Measurements from ENCODE around the gene CELF1.

- TF ChIP-seq, protein P1, sequence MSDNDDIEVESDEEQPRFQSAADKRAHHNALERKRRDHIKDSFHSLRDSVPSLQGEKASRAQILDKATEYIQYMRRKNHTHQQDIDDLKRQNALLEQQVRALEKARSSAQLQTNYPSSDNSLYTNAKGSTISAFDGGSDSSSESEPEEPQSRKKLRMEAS (IDR thresholded peaks at IDR 0.05; ENCODE audit: low read depth, low read length) = no peak
- no peak for TF ChIP-seq MXI1 (IDR thresholded peaks at IDR 0.05; ENCODE audit: low read depth, low read length)
- TF ChIP-seq, protein P2, sequence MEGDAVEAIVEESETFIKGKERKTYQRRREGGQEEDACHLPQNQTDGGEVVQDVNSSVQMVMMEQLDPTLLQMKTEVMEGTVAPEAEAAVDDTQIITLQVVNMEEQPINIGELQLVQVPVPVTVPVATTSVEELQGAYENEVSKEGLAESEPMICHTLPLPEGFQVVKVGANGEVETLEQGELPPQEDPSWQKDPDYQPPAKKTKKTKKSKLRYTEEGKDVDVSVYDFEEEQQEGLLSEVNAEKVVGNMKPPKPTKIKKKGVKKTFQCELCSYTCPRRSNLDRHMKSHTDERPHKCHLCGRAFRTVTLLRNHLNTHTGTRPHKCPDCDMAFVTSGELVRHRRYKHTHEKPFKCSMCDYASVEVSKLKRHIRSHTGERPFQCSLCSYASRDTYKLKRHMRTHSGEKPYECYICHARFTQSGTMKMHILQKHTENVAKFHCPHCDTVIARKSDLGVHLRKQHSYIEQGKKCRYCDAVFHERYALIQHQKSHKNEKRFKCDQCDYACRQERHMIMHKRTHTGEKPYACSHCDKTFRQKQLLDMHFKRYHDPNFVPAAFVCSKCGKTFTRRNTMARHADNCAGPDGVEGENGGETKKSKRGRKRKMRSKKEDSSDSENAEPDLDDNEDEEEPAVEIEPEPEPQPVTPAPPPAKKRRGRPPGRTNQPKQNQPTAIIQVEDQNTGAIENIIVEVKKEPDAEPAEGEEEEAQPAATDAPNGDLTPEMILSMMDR (IDR thresholded peaks at IDR 0.05 in 2 of 3, conservative IDR thresholded peaks at IDR 0.05 in 1 of 3; ENCODE audit: control insufficient read depth in 2 of 3, extremely low read depth in 1 of 3, insufficient read depth in 1 of 3, low read depth in 3 of 3, low read length in 3 of 3) = no peak
- TF ChIP-seq CREM (IDR thresholded peaks at IDR 0.05; ENCODE audit: low read depth) = no peak
These were observed 136.9 kb downstream of the CELF1 start for GRCh38 chr11:47415949-47416472.
